Measurements from ENCODE around the gene BARX2.

DNA sequence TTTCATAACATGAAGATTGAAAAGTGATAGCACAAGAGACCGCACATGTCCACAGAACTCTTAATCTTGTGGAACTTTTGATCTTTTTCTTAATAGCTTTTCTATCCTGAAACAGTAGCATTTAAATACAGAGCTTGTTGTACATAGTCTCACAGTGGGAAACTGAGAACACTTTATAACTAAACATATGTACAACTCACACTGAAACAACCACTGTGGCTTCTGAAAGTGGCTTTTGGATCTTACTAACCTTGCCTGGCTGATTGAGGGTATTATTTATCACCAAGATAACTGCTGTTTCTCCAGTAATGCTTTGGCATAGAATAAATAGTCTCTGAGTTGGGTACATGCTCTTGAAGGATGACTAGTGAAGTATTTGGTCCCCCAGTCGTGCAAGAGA, 10.2 kb downstream of the BARX2 start:
- TF ChIP-seq, protein P1, sequence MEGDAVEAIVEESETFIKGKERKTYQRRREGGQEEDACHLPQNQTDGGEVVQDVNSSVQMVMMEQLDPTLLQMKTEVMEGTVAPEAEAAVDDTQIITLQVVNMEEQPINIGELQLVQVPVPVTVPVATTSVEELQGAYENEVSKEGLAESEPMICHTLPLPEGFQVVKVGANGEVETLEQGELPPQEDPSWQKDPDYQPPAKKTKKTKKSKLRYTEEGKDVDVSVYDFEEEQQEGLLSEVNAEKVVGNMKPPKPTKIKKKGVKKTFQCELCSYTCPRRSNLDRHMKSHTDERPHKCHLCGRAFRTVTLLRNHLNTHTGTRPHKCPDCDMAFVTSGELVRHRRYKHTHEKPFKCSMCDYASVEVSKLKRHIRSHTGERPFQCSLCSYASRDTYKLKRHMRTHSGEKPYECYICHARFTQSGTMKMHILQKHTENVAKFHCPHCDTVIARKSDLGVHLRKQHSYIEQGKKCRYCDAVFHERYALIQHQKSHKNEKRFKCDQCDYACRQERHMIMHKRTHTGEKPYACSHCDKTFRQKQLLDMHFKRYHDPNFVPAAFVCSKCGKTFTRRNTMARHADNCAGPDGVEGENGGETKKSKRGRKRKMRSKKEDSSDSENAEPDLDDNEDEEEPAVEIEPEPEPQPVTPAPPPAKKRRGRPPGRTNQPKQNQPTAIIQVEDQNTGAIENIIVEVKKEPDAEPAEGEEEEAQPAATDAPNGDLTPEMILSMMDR (IDR thresholded peaks at IDR 0.05; ENCODE audit: borderline replicate concordance, extremely low read depth, low read length, poor library complexity, severe bottlenecking): no peak
- TF ChIP-seq EZH2 (IDR thresholded peaks at IDR 0.05; ENCODE audit: borderline replicate concordance, low read depth, low read length, severe bottlenecking): no peak
